Epidermal melanocyte (primary cell): ENCODE results near the gene GNB3.
A peak's percentile ranks its signal among the peaks of the same experiment; 100 is the strongest.

ENCODE experiments used
- DNase-seq: peaks from one replicate; pipeline ENCODE4 v3.0.0; 2011; ENCODE audit warnings: low spot score; ENCODE audit not compliant: insufficient read length

The GNB3 gene

DNA sequence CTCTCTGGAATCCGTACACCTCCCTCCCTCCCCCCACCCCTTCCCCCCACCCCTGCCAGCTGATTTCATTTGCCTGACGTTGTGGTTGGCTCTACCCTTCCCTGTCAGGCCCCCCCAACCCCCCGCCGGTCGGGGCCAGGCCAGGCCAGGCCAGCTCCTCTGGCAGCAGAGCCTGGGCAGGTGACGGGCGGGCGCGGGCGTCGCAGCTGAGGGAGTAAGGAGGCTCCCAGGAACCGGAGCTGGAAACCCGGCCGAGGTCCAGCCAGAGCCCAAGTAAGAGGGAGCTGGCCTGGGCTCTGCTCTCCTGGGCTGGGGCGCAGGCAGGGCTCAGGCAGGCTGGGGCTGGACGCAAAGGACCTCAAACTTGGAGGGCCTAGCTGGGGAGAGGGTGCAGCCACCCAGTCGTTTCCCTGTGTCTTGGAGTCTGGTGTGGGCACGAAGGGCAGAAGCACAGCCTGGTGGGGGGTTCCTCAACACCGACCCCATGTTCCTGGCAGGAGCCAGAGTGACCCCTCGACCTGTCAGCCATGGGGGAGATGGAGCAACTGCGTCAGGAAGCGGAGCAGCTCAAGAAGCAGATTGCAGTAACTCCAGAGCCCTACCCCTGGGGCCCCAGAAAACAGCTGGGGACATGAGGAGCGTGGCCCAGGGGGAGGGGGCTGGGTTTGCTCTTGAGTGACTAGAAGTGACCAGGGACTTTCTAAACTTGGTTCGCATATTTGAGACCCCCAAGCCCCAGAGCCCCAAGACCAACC lies at the start of gene GNB3:
Gene GNB3 (plus strand): TSS at position 165 of the 755 bp plus-strand sequence. CDS start 363 bp downstream, at position 528.
- no peak for DNase-seq

DNA sequence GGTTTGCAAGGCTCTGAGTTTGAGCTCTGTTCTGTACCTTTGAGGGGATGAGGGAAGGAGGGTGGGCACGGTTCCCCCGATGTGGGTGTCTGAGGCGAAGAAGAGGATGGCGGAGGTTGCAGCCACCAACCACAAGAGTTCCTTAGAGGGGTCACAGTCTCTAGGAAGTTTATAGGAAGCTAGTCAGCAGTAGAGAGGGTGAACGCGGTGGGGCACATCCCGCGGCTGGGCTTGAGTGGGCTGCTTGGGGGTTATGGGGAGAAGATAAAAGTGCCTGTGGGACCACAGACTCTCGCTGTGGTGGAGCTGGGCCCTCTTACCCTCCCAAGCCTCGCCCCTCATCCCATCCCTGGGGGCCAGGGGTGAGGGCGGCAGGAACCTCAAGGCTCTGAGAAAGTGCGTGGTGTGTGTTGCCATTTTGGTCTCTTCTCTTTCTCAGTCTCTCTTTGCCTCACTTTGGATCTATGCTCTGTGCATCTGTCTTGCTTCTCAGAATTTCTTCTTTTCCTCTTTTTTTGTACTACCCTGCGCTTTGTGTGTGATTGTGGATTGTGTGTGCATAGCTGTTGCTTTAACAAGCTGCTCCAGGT lies 48.7 kb upstream of the GNB3 start:
- no peak for DNase-seq

DNA sequence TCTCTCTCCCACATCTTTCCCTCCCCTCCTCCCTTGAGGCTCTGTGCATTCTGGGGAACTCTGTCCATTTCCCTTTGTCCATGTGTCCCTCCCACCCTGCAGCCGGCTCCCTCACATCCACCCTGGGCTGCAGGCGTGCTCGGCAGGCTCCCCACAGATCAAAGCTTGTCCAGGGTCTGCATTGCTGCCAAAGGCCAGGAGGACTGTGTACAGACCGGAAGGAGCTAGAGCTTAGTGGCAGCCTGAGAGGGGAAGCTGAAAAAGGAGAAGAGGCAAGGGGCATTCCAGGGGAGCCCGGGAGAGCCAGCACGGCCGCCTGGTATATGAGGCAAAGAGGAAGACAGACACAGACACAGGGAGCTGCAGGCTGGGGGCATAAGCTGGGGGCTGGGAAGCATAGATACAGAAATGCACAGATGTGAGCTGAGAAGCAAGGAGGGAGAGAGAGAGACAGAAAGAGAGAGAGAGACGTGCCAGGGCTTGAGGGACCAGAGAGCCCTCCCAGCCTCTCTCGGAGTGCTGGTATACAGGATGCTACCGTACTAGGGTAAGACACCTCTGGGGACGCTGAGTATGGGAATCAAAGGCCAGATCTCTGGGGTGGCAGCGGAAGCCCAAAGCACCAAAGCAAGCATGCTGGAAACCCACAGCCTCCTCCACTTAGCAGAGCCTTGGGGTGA lies 48.1 kb upstream of the GNB3 start:
- no peak for DNase-seq

DNA sequence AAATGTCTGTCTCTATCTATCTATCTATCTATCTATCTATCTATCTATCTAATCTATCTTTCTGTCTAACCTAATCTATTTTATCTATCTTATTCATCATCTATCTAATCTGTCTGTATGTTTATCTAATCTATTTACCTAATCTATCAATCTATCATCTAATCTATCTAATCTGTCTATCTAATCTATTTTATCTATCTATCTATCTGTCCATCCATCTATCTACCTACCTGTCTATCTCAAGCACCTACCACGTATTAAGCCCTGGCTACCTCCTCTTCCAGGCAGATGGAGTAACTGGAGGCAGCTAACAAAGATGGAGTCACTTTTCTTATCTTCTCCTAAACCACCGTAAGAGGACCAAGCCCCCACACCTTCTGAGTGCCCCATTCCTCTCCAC lies 45.6 kb upstream of the GNB3 start:
- no peak for DNase-seq

DNA sequence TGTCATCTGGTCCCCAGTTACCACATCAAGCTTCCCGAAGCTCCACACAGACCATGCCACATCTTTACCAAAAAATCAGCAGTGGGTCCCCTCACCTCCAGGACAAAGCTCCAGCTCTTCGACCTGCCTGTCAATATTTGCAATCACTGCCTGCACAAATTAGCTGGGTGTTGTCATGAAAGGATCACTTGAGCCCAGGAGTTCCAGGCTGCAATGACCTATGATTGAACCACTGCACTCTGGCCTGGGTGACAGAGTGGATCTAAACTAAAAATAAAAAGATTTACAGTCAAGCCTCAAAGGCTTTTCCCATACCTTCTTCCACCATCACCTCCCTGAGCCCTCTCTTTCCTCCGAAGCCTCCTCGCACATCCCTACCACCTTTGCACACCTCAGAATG lies 44.1 kb upstream of the GNB3 start:
- no peak for DNase-seq

DNA sequence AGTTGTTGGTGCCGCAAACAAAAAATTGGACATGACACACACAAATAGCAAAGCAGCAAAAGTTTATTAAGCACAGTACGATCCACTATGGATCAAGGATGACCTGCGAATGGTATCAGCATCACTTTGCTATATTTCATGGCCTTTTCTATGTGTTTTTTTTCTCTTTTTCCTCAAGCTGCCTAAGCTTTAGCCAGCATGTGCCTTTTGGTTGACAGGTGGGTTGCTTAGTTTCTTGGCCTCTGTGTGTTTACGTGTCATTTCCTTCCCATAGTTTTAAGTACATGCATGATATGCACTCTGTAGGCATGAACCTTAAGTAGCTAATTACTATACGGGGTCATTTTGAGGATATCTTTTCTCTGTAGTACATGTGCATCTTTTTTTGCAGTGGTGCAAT lies 41.6 kb upstream of the GNB3 start:
- DNase-seq, result no peak

DNA sequence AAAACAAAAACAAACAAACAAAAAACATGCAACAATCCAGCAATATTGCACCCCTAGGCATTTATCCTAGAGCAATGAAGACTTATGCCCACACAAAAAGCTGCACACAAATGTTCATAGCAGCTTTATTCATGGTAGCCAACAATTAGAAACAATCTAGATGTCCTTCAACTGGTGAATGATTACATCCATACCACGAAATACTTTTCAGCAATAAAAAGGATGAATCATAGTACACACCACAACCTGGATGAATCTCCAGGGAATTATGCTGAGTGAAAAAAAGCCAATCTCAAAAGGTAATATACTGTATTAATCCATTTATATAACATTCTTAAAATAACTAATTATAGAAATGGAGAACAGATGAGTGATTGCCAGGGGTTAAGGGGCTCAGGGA lies 33.6 kb upstream of the GNB3 start:
- no peak for DNase-seq

DNA sequence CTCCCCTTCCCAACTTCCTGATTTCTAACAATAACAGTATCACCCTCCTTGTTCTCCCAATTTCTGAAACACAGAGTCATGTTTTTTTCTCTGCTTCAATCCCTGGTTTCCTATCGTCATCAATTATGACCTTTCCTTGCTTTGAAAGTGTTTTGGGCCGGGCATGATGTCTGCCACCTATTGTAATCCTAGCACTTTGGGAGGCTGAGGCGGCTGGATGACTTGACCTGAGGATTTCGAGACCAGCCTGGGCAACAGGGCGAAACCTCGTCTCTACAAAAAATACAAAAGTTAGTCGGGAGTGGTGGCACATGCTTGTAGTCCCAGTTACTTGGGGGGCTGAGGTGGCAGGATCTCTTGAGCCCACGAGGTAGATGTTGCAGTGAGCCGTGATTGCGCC lies 31.7 kb upstream of the GNB3 start:
- no peak for DNase-seq

DNA sequence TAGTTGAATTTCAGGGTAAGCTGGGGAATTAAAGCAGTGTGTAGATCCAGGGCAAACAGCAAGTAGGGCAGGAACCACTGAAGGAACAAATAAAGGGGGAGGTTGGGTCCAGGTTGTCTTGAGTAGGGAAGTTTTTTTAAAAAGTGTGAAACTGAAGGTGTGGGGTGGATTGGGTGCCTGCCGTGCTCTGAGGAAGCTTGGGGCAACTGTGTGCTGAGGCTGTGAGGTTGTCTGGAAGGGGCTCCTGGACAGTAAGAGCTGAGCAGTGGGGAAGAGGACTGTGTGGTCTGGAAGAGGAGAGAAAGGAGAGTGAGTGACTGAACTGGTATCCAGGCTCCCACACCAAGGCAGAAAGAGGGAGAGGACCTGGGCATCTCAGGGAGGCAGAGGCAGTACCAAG lies 30.0 kb upstream of the GNB3 start:
- no peak for DNase-seq

DNA sequence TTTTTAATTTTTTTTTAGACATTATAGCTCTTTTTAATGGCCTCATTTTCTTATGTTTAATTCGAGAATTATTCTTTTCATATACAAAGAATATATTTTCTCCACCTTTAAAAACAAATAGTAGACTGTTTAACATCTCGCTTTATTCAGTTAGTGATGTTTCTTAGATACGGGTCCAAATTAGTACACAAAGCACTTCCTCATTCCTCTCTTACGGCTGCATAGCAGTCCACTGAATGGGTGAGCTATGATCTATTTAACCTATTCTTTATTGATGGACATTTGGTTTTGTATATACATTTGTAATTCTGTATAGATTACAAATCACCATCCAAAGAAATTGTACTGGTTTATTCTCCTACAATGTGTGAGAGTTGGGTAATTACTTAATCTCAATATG lies 27.4 kb upstream of the GNB3 start:
- no peak for DNase-seq

DNA sequence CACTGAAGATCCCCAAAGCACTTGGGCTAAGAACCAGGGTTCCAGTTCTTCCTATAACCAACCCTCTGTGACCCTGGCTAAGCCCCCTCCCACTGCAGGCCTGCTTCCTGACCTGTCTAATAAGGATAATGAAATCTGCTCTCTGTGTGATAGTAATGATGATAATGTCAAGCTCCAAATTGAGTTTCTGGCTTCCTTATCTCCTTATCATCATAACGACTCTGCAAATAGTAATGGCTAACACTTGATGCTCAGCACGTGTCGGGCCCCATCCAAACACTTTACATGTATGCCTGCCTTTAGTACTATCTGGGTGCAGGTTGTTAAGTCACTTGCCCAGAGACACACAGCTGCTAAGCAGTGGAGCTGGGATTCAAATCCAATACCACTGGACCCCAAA lies 24.1 kb upstream of the GNB3 start:
- no peak for DNase-seq

DNA sequence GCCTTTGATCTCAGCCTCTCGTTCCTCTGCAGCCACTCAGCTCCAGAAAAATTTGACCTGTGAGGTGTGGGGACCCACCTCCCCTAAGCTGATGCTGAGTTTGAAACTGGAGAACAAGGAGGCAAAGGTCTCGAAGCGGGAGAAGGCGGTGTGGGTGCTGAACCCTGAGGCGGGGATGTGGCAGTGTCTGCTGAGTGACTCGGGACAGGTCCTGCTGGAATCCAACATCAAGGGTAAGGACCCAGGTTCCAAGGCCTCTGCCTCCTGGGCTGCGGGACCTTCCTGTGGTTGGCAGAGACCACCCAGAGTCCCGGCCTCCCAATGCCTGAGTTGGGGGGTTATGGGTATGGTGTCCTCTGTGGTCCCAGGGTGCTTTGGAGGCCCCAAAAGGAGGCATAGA lies 23.6 kb upstream of the GNB3 start:
- DNase-seq, result no peak

DNA sequence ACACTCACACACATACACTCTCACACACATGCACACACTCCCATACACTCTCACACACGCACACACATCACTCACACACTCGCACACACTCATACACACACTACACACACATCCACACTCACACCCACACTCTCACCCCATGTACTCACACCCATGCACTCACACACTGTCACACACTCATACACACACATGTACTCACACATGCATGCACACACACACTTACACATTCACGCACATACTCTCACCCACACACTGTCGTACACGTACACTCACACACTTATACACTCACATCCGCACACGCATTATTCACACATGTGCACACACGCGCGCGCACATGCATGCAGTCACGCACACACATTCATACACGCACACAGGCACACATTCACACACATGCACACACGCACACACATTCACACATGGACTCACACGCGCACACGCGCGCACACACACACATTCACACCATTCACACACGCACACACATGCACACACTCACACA lies 23.0 kb upstream of the GNB3 start:
- no peak for DNase-seq

DNA sequence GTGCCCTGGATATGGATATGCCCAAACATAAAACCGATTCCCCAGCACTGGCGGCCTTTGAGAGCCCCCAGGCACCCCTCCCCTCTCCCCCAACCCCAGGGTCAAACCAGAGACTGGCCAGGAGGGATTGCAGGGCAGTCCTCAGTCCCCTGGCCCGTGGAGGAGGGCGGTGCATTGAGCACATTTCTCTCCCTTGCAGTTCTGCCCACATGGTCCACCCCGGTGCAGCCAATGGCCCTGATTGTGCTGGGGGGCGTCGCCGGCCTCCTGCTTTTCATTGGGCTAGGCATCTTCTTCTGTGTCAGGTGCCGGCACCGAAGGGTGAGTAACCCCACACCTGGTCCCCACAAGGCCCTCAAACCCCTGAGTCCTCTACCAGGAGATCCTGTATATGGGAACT lies 22.5 kb upstream of the GNB3 start:
- no peak for DNase-seq

DNA sequence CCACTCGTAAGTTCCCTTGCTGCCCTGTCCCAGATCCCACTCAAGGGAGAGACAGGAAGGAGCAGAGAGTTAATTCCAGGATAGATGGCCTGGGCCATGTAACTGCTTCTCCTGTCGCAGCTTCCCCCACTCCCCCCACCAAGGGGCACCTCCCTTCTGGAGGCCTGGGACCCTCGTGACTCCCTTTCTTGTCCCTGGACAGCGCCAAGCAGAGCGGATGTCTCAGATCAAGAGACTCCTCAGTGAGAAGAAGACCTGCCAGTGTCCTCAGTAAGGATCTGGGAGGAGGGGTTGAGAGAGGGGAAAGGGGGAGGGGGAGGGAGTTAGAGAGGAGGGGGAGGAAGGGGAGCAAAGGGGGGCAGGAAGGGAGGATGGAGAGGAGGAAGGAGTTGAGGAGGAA lies 22.1 kb upstream of the GNB3 start:
- DNase-seq, result no peak

DNA sequence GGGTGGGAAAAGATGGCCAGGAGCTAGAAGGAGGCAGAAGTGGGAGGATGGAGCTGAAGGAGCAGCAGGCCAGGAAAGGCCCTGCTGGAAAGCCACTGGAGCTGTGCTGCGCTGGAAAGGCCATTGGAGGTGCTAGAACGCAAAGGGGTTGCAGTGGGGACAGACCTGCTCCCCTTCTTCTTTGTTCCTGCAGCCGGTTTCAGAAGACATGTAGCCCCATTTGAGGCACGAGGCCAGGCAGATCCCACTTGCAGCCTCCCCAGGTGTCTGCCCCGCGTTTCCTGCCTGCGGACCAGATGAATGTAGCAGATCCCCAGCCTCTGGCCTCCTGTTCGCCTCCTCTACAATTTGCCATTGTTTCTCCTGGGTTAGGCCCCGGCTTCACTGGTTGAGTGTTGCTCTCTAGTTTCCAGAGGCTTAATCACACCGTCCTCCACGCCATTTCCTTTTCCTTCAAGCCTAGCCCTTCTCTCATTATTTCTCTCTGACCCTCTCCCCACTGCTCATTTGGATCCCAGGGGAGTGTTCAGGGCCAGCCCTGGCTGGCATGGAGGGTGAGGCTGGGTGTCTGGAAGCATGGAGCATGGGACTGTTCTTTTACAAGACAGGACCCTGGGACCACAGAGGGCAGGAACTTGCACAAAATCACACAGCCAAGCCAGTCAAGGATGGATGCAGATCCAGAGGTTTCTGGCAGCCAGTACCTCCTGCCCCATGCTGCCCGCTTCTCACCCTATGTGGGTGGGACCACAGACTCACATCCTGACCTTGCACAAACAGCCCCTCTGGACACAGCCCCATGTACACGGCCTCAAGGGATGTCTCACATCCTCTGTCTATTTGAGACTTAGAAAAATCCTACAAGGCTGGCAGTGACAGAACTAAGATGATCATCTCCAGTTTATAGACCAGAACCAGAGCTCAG lies 21.4 kb upstream of the GNB3 start:
- no peak for DNase-seq

DNA sequence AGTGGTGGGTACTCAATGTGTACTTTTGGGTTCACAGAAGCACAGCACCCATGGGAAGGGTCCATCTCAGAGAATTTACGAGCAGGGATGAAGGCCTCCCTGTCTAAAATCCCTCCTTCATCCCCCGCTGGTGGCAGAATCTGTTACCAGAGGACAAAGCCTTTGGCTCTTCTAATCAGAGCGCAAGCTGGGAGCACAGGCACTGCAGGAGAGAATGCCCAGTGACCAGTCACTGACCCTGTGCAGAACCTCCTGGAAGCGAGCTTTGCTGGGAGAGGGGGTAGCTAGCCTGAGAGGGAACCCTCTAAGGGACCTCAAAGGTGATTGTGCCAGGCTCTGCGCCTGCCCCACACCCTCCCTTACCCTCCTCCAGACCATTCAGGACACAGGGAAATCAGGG lies 20.6 kb upstream of the GNB3 start:
- DNase-seq, result no peak

DNA sequence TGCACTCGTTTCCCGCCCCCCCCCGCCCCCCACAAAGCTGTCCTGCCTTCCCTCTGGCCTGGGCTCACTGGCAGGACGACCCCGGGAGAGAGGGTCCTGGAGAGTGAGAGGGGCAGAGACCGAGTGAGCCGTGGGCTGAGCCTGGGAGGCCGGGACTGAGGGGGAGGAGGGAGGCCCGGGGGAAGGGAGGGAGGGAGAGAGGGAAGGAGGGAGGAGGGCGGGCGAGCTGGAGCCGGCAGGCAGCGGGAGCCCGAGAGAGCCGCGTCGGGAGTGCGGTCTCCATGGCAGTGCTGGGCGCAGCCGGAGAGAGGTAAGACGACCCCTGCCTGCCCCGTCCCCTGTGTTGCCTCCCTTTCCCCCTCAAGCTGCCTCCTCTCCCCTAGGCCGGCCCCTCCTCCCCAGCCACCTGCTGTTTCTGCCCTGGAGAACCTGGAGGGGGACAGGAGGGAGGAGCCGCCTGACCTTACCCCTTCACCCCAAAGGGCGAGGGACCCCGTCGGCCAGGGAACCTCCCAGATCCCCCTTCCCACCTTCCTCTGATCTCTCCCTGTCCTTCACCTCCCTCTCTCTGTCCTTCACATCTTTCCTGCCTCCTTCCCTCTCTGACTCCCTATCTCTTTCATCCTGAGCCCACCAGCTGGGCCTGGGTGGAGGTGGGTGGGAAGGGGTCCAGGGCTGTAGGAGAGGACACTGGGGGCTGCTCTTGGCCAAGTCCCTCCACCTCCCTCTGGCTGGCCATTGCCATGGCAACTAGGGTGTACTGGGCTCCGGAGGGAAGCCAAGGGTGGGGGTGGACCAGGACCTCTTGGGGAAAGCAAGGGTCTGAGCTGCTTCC lies 18.9 kb upstream of the GNB3 start, which contains the start of gene GPR162:
Gene GPR162 (plus strand): TSS at position 231 of the 835 bp plus-strand sequence. CDS start 2,078 bp downstream, outside the sequence.
- DNase-seq, result peak; percentile 41

DNA sequence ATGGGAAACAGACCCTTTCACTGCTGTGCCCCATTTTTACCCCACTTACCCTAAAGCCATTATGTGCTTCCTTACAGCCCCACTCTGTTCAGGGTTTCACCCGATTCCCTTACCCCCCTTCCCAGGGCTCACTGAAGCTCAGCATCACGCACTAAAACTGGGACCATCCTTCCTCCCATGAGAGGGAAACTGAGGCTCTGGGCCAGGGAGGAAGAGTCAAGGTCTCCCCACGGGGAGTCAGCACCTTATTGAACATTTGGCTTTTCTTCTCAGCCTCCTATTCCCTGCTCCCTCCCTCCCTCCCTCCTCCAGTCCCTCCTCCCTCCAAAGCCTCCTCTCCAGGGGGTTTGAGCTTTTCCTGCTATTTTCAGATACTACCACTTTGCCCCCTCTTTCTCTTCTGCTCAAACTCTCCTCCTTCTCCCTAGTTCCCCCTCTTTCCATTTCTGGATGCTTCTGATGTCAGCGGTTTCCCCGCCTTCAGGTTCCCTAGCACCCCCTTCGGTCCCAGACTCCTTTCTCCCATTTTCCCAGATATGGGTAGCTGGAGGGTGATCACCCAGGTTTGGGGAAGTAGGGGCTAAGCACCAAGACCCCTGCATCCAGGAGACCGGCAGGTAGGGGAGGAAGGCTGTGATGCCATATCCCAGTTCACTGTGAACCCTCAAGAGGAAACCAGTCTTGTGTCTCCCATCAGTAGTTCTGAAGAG lies 18.1 kb upstream of the GNB3 start:
- DNase-seq, result no peak
